HG02981 (cell line): Measurements from ENCODE around the gene FKRP.

Experiments
- ATAC-seq: cut with Tn5 transposase; IDR thresholded peaks from one replicate; pipeline ENCODE4 v1.9.1; 2021; ENCODE audit warnings: mild to moderate bottlenecking, moderate library complexity; ENCODE audit not compliant: unreplicated experiment

The FKRP gene

GRCh38 chr19:46719629-46720502 lies 26.0 kb upstream of the FKRP start:
- no peak for ATAC-seq

DNA sequence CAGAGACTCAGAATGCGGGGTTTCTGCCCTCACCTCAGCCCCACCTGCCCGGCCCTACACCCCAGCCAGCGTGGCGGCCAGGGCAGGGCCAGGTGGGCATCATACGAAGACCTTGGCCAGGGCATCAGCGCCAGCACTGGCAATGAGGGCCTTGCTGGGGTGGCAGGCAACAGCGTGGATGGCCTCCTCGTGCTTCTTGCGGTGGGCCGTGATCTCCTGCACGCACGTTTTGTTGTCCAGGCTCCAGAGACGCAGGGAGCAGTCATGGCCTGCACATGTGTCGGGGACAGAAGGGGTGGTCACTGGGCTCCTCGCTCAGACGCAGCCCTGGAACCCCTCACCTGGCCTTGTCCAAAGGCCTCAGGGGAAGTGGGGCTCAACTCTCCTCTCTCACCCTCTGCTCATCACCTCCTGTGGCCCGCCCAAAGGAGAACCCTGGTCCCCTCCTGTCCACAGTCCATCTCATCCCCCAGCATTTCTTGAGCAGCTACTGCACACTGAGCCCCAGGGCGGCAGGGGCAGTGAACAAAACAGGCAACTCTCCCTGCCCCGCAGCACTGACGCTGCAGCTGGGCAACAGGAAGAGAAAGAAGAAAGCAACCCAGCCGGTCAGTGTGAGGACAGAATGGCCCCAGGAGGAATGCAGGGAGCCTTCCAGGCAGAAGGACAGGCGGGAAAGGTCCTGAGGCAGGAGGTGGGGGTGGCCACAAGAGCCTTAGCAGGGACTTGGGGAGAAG lies 25.2 kb upstream of the FKRP start:
- ATAC-seq = no peak

DNA sequence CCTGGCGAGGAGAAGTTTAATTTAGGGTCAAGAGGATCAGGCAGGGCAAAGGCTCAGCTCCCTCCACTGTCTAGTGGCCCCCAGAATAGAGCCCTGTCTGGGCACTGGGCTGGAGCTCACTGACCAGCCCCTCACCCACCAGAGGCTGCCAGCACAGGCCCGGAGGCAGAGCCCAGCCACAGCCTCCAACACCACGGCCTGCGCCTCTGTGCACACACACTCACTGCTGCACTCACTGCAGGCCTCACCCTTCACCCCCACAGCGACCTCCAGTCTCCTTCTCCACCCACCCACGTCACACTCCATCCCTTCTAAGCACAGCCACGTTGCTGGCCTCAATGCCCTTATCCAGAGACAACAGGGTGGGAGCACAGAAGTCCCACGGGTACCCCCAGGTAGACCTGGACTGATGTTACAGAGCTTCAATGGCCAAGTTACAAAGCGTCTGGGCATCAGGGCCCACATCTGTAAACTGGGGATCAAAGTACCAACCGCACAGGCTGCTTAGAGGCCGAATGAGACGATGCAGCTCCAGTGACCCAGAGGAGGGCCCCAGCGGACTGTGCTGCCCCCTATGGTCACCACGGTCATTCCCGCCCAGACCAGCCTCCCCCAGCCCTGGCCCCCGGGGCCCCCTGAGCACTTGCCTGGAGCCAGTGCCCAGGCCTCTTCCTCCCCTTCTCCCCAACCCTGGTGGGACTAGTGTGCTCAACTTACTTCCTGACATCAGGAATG lies 24.4 kb upstream of the FKRP start:
- no peak for ATAC-seq

DNA sequence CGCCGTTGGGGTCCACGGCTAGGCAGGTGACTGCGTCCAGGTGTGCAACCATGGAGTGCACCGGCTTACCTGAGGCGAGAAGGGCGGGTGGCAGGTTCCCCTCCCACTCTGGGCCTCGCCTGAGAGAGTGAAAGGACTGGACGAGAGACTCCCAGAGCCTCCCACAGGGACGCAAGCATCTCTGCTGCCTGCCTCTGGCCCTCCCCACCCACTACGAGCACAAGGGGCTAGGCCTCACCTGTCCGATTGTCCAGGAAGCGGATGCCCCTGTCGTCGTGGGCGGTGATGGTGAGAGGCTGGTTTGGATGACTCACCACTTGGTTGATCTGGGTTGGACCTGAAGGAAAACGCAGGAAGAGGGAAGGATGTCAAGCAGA lies 23.9 kb upstream of the FKRP start:
- no peak for ATAC-seq

GRCh38 chr19:46722421-46723022 lies 23.3 kb upstream of the FKRP start:
- no peak for ATAC-seq

- no peak for ATAC-seq
Observed at GRCh38 chr19:46723023-46723461, 22.8 kb upstream of the FKRP start.

- no peak for ATAC-seq
Observed at GRCh38 chr19:46723471-46723870, 22.4 kb upstream of the FKRP start.

- ATAC-seq = no peak
Observed at GRCh38 chr19:46724468-46724867, 21.4 kb upstream of the FKRP start.

- no peak for ATAC-seq
Observed at GRCh38 chr19:46725036-46725820, 20.6 kb upstream of the FKRP start.

DNA sequence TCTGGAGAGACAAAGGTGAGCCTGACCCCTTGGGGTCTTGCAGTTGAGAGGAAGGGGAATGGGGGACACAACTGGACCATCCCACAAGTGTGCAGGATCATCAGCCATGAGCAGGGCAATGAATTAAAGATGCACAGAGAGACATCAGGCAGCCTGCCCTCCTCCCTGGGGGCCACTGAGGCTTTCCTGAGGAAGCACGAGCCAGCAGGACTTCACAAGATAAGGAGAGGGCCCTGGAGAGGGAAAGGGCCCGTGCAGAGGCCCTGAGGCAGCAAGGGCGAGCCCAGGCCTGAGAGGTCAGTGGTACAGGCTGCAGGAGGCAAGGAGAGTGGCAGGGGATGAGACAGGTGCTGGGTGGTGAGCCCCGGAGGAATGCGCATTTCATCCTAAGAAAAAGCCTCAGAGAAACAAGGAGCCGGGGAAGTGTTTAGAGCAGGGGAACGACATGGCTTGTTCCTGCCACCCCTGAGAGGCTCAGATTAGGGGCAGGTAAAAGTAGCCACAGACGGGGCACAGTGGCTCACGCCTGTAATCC lies 19.9 kb upstream of the FKRP start:
- no peak for ATAC-seq

DNA sequence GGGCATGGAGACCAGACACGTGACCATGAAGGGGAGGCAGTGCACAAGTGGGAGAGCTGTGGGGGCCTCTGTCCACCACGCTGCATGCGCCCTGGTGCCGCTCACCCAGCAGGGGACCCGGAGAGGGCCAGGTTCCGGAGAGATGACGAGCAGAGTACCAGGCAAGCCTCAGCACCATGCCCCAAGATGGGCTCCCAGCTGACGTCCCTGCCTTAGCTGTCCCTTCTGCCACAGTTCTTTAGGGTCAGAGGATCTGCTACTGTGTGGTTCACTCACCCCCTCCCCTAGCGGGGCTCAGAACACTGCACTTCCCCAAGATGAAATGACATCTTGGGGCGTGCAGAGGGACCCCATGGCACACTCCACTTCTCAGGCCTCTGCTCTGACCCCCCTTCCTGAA lies 19.3 kb upstream of the FKRP start:
- no peak for ATAC-seq

GRCh38 chr19:46726971-46727501 lies 18.8 kb upstream of the FKRP start:
- no peak for ATAC-seq

- no peak for ATAC-seq
Observed at GRCh38 chr19:46727757-46728156, 18.1 kb upstream of the FKRP start.

- ATAC-seq = no peak
Observed at GRCh38 chr19:46728208-46728607, 17.6 kb upstream of the FKRP start.

- ATAC-seq = no peak
Observed at GRCh38 chr19:46728693-46729339, 17.0 kb upstream of the FKRP start.

GRCh38 chr19:46729696-46730095 lies 16.2 kb upstream of the FKRP start:
- no peak for ATAC-seq

DNA sequence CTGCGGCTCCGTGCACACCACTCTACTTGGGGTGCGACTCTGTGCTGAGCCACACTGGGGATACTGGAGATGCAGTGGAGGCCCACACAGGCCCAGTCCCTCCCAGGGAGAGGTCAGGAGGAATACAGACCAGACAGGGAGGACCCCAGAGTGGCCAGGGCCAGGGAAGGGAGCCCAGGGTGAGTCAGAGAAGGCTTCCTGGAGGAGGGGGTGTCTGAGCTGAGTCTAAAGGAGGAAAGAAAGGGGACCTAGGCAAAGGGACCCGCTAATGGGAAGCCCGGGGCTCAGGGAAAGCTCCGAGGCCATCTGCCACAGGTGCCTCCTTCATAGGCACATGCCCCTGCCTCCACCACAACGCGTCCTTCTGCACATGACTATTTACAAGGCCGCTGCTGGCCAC lies 15.7 kb upstream of the FKRP start:
- no peak for ATAC-seq

GRCh38 chr19:46730595-46730994 lies 15.3 kb upstream of the FKRP start:
- ATAC-seq = no peak

- no peak for ATAC-seq
Observed at GRCh38 chr19:46731007-46731501, 14.8 kb upstream of the FKRP start.
